H1 (cell line): ENCODE measurements around the gene C2CD4C. TPM values are rescaled to one million over a fixed set of nuclear protein-coding genes. Genes with fewer than 3 reads are reported as not detected.

Experiments
- CTCF ChIA-PET: fragments of 300-600 bp; sonication (Branson Sonifier 250); formaldehyde crosslinking; loops from one replicate; lab custom pipeline; 2021; ENCODE audit not compliant: partially characterized antibody; lab: Charles Lee
- POLR2A ChIA-PET: fragments of 300-600 bp; sonication (Branson Sonifier 250); formaldehyde crosslinking; loops from one replicate; lab custom pipeline; 2021; ENCODE audit warnings: inconsistent platforms; ENCODE audit not compliant: partially characterized antibody; lab: Charles Lee
- DNase-seq, 2 experiments: peaks; one replicate each; pipeline versions ENCODE4 v3.0.0 to v3.0.0-alpha.2; 2010 to 2022; ENCODE audit warnings: low spot score in 2 of 2, low read depth in 1 of 2, mixed read lengths in 1 of 2
- FAIRE-seq: peaks from 2 replicates; lab custom pipeline; 2011; peaks lifted over from hg19 to GRCh38; lab: Jason Lieb, UNC
- H2AFZ ChIP-seq: 2 replicates; pipeline ENCODE4 v1.8.1; 2012; ENCODE audit warnings: low read length, inconsistent platforms
- H2AK5ac ChIP-seq: 2 replicates; pipeline ENCODE4 v1.6.1; 2013; ENCODE audit warnings: low read depth, low read length
- H2BK120ac ChIP-seq: replicated peaks from 2 replicates; pipeline ENCODE3; 2013; ENCODE audit warnings: low read depth, low read length, inconsistent platforms
- H2BK12ac ChIP-seq: 2 replicates; pipeline ENCODE4 v1.6.1; 2013; ENCODE audit warnings: low read depth, low read length
- H2BK15ac ChIP-seq: 2 replicates; pipeline ENCODE4 v1.6.1; 2013; ENCODE audit warnings: low read length
- H2BK20ac ChIP-seq: 2 replicates; pipeline ENCODE4 v1.6.1; 2013; ENCODE audit warnings: low read length
- H2BK5ac ChIP-seq: 2 replicates; pipeline ENCODE4 v1.6.1; 2013; ENCODE audit warnings: low read depth, low read length
- H3K14ac ChIP-seq: 2 replicates; pipeline ENCODE4 v1.6.1; 2013; ENCODE audit warnings: inconsistent platforms; ENCODE audit not compliant: insufficient read length
- H3K18ac ChIP-seq: 2 replicates; pipeline ENCODE4 v1.6.1; 2013; ENCODE audit warnings: low read length; ENCODE audit errors: extremely low read depth
- H3K23ac ChIP-seq: 2 replicates; pipeline ENCODE4 v1.6.1; 2013; ENCODE audit warnings: inconsistent platforms; ENCODE audit not compliant: insufficient read length
- H3K23me2 ChIP-seq: 2 replicates; pipeline ENCODE4 v1.6.1; 2013; ENCODE audit warnings: low read depth, low read length
- H3K27ac ChIP-seq: 2 replicates; pipeline ENCODE4 v1.6.1; 2011; ENCODE audit warnings: low read depth, low read length, inconsistent platforms
- H3K27me3 ChIP-seq, 4 experiments: replicated peaks in 1 of 4; 1 replicate in 1 of 4; 2 replicates in 3 of 4; pipeline versions ENCODE4 v1.6.1 to v1.8.1; 2011 to 2013; ENCODE audit warnings: low read length in 3 of 4, mild to moderate bottlenecking in 3 of 4, inconsistent platforms in 2 of 4, mixed read lengths in 2 of 4, moderate library complexity in 1 of 4; ENCODE audit not compliant: control insufficient read depth in 3 of 4, insufficient read depth in 3 of 4; ENCODE audit errors: extremely low read depth in 1 of 4
- H3K36me3 ChIP-seq, 4 experiments: 2 replicates each; pipeline versions ENCODE4 v1.6.1 to v1.8.1; 2011 to 2013; ENCODE audit warnings: mild to moderate bottlenecking in 4 of 4, low read length in 3 of 4, moderate library complexity in 2 of 4, control low read depth in 1 of 4, inconsistent platforms in 1 of 4; ENCODE audit not compliant: insufficient read depth in 4 of 4, control insufficient read depth in 2 of 4
- H3K4ac ChIP-seq: replicated peaks from 2 replicates; pipeline ENCODE3; 2013; ENCODE audit warnings: low read length, low read depth, mixed read lengths, inconsistent platforms; ENCODE audit not compliant: insufficient read length
- H3K4me1 ChIP-seq, 4 experiments: replicated peaks in 1 of 4; 1 replicate in 1 of 4; 2 replicates in 3 of 4; pipeline versions ENCODE4 v1.6.1 to v1.8.1; 2011 to 2013; ENCODE audit warnings: low read length in 3 of 4, inconsistent platforms in 2 of 4, mixed read lengths in 1 of 4; ENCODE audit not compliant: insufficient read depth in 4 of 4, control insufficient read depth in 3 of 4
- H3K4me2 ChIP-seq, 2 experiments: 2 replicates each; pipeline versions ENCODE4 v1.6.1 to v1.8.1; 2011 to 2013; ENCODE audit warnings: low read depth in 2 of 2, low read length in 2 of 2, control low read depth in 1 of 2, inconsistent platforms in 1 of 2, mild to moderate bottlenecking in 1 of 2; ENCODE audit not compliant: insufficient read depth in 1 of 2
- H3K4me3 ChIP-seq, 4 experiments: fragments of 200-600, 300-600 bp in 1 of 4; sonication (generic), shearing (Covaris generic), sonication (Bioruptor Twin) in 1 of 4; 2 replicates each; pipeline versions ENCODE4 v1.5.1 to v1.8.1; 2011 to 2016; ENCODE audit warnings: low read length in 4 of 4, low read depth in 3 of 4, control low read depth in 2 of 4, inconsistent platforms in 2 of 4, mild to moderate bottlenecking in 2 of 4, mixed read lengths in 1 of 4, moderate library complexity in 1 of 4; ENCODE audit not compliant: insufficient read depth in 2 of 4; ENCODE audit errors: extremely low read depth in 1 of 4
- H3K56ac ChIP-seq: replicated peaks from 2 replicates; pipeline ENCODE3; 2013; ENCODE audit warnings: low read depth, mild to moderate bottlenecking, mixed read lengths, low read length, inconsistent platforms; ENCODE audit not compliant: insufficient read length
- H3K79me1 ChIP-seq: 2 replicates; pipeline ENCODE4 v1.6.1; 2013; ENCODE audit warnings: low read depth, low read length, control low read depth
- H3K79me2 ChIP-seq, 2 experiments: 2 replicates each; pipeline versions ENCODE4 v1.6.1 to v1.8.1; 2012 to 2013; ENCODE audit warnings: low read length in 2 of 2, mild to moderate bottlenecking in 2 of 2, inconsistent platforms in 1 of 2; ENCODE audit not compliant: insufficient read depth in 2 of 2, control insufficient read depth in 1 of 2
- H3K9ac ChIP-seq, 4 experiments: replicated peaks in 1 of 4; 1 replicate in 1 of 4; 2 replicates in 3 of 4; pipeline versions ENCODE4 v1.6.1 to v1.8.1; 2011 to 2013; ENCODE audit warnings: low read depth in 3 of 4, low read length in 3 of 4, control low read depth in 2 of 4, mild to moderate bottlenecking in 2 of 4, moderate library complexity in 2 of 4, inconsistent platforms in 1 of 4; ENCODE audit errors: extremely low read depth in 1 of 4
- H3K9me3 ChIP-seq, 2 experiments: 2 replicates each; pipeline versions ENCODE4 v1.6.1 to v1.8.1; 2012 to 2013; ENCODE audit warnings: mild to moderate bottlenecking in 2 of 2, moderate library complexity in 2 of 2, control low read depth in 1 of 2, inconsistent platforms in 1 of 2, low read depth in 1 of 2, low read length in 1 of 2, mixed read lengths in 1 of 2; ENCODE audit not compliant: insufficient read depth in 2 of 2
- H4K20me1 ChIP-seq, 2 experiments: replicated peaks in 1 of 2; 2 replicates each; pipeline versions ENCODE3 to v1.8.1; 2011 to 2013; ENCODE audit warnings: inconsistent platforms in 2 of 2, low read length in 2 of 2, mild to moderate bottlenecking in 1 of 2; ENCODE audit not compliant: insufficient read depth in 2 of 2, control insufficient read depth in 1 of 2
- H4K5ac ChIP-seq: 2 replicates; pipeline ENCODE4 v1.6.1; 2013; ENCODE audit warnings: low read length, low read depth, mixed read lengths, inconsistent platforms; ENCODE audit not compliant: insufficient read length
- H4K8ac ChIP-seq: 2 replicates; pipeline ENCODE4 v1.8.0; 2013; ENCODE audit warnings: mild to moderate bottlenecking, moderate library complexity, low read length, inconsistent platforms; ENCODE audit not compliant: insufficient read depth; ENCODE audit errors: extremely low read depth
- H4K91ac ChIP-seq: replicated peaks from 2 replicates; pipeline ENCODE3; 2013; ENCODE audit warnings: low read length, mixed read lengths, inconsistent platforms; ENCODE audit not compliant: insufficient read length
- ATF2 ChIP-seq: IDR thresholded peaks from 2 replicates; pipeline ENCODE4 v1.6.1; 2012; ENCODE audit warnings: low read length, inconsistent platforms
- CHD1 ChIP-seq: IDR thresholded peaks from 2 replicates; pipeline ENCODE4 v1.6.1; 2012; ENCODE audit warnings: low read depth, low read length, improper control_type of control experiment
- EZH2 ChIP-seq: fragments of 200-600 bp; sonication (generic); IDR thresholded peaks from 2 replicates; pipeline ENCODE4 v1.7.1; 2012; ENCODE audit warnings: low read depth, mild to moderate bottlenecking, moderate library complexity, low read length, inconsistent platforms; ENCODE audit not compliant: severe bottlenecking
- HDAC2 ChIP-seq, 2 experiments: fragments of 300-600 bp in 1 of 2; sonication (generic) in 1 of 2; IDR thresholded peaks; 2 replicates each; pipeline ENCODE4 v1.6.1; 2011 to 2012; ENCODE audit warnings: low read depth in 2 of 2, low read length in 2 of 2, mild to moderate bottlenecking in 2 of 2, moderate library complexity in 2 of 2, borderline replicate concordance in 1 of 2, inconsistent platforms in 1 of 2
- NRF1 ChIP-seq: IDR thresholded peaks from 2 replicates; pipeline ENCODE4 v1.6.1; 2011; ENCODE audit warnings: mild to moderate bottlenecking, low read depth, low read length, improper control_type of control experiment
- PHF8 ChIP-seq: fragments of 200-600 bp; sonication (generic); conservative IDR thresholded peaks from 2 replicates; pipeline ENCODE4 v1.7.1; 2012; ENCODE audit warnings: low read depth, mild to moderate bottlenecking, inconsistent platforms, low read length, moderate library complexity
- POU5F1 ChIP-seq: IDR thresholded peaks from 2 replicates; pipeline ENCODE4 v1.6.1; 2011; ENCODE audit warnings: low read depth, mild to moderate bottlenecking, low read length, moderate library complexity
- RXRA ChIP-seq: IDR thresholded peaks from 2 replicates; pipeline ENCODE4 v1.6.1; 2011; ENCODE audit warnings: low read depth, mild to moderate bottlenecking, low read length, moderate library complexity; ENCODE audit not compliant: insufficient read depth
- SAP30 ChIP-seq: fragments of 300-600 bp; sonication (generic); IDR thresholded peaks from 2 replicates; pipeline ENCODE4 v1.7.1; 2012; ENCODE audit warnings: low read length, moderate library complexity, mild to moderate bottlenecking, inconsistent platforms; ENCODE audit not compliant: insufficient read depth, insufficient replicate concordance
- SUZ12 ChIP-seq: fragments of 200-600 bp; sonication (generic); IDR thresholded peaks from 2 replicates; pipeline ENCODE4 v1.6.1; 2012; ENCODE audit warnings: mild to moderate bottlenecking, inconsistent platforms, low read length, moderate library complexity, mixed read lengths
- TEAD4 ChIP-seq: IDR thresholded peaks from 2 replicates; pipeline ENCODE4 v1.6.1; 2012; ENCODE audit warnings: low read depth, low read length, inconsistent platforms, mixed read lengths
- ZNF274 ChIP-seq: IDR thresholded peaks from 2 replicates; pipeline ENCODE4 v1.7.0; 2012; ENCODE audit warnings: low read length, borderline replicate concordance; ENCODE audit errors: extremely low read depth
- WGBS, 2 experiments: shearing (Covaris generic) in 1 of 2; methylation state at CpG; one replicate each; pipeline versions ENCODE4 v1.1.6 to v1.1.7; 2013 to 2015; ENCODE audit warnings: low lambda C conversion rate in 2 of 2, mixed read lengths in 2 of 2, inconsistent platforms in 1 of 2, low coverage in 1 of 2, missing lambda C conversion rate in 1 of 2; ENCODE audit not compliant: insufficient replicate concordance in 2 of 2, insufficient coverage in 1 of 2, insufficient read length in 1 of 2; ENCODE audit errors: extremely low coverage in 1 of 2, missing lambda C conversion rate in 1 of 2; 5-methylcytosine and 5-hydroxymethylcytosine counted together
- polyA plus RNA-seq, 7 experiments: library from polyadenylated mRNA; depleted of rRNA in 3 of 7; stranded (reverse) in 5 of 7; unstranded in 2 of 7; fragments of >200 nt in 5 of 7; fragments of 200-250 nt in 2 of 7; gene quantifications; 1 replicate in 5 of 7; 2 replicates in 1 of 7; 4 replicates in 1 of 7; pipeline versions ENCODE4 v1.2.1 to v1.2.3, GENCODE V29; 2011 to 2013; ENCODE audit warnings: missing spikeins in 2 of 7, mixed read lengths in 2 of 7
- total RNA-seq: library from RNA; stranded (reverse); fragmentation: NEBNext Ultra II Directional; extraction: Animal tissue kit (Norgen Biotek cat#: 25700); gene quantifications from 2 replicates; pipeline ENCODE4 v1.2.1, GENCODE V29; 2021

The C2CD4C gene
- total and polyA plus RNA-seq, 2 of the 8 experiments (the other 6 are each of a cell fraction or from before 2014, with no cell fraction given): 3.8 to 6.3 TPM

GRCh38 chr19:367561-367960 lies 41.4 kb downstream of the C2CD4C start:
- H3K23ac ChIP-seq: no peak overlapping the region
- H2BK15ac ChIP-seq: no peak overlapping the region
- no peak overlapping the region for H2BK20ac ChIP-seq
- no peak overlapping the region for H2BK120ac ChIP-seq
- FAIRE-seq (no peak), DNase-seq (no peak)
- no peaks in the 10 kb centered on the region for H3K79me1 ChIP-seq
- 94% methylated on average over 14 of the region's 14 CpGs; no CpG with 5 or more reads in 1 of the 2 experiments for WGBS, 2 experiments
- no peak overlapping the region for H3K9ac ChIP-seq
- ChIA-PET POLR2A (interaction anchor here (0.6 to 1.1 kb wide), 2 partner anchors 22 to 24 kb away, joined by 3 to 4 read pairs; no protein-coding TSS in a partner anchor), CTCF (interaction anchor here (1.0 to 4.6 kb wide), 2 partner anchors 17 to 20 kb away, joined by 3 to 25 read pairs; no protein-coding TSS in a partner anchor)
- no peak overlapping the region for H4K5ac ChIP-seq
- H3K23me2 ChIP-seq: no peaks in the 10 kb centered on the region
- no peaks in the 10 kb centered on the region for H3K4me1 ChIP-seq
- no peak overlapping the region for H3K18ac ChIP-seq
- no peaks in the 10 kb centered on the region; a peak in 1 of 4 replicates for H3K9me3 ChIP-seq
- no peak overlapping the region for H2BK5ac ChIP-seq
- H3K36me3 ChIP-seq: no peaks in the 10 kb centered on the region
- no peaks in the 10 kb centered on the region; a peak in 1 of 7 replicates for H3K27me3 ChIP-seq
- H3K27ac ChIP-seq: no peak overlapping the region
- H2BK12ac ChIP-seq: no peak overlapping the region
- H3K4me3 ChIP-seq: no peak overlapping the region
- H4K8ac ChIP-seq: no peak overlapping the region
- H2AFZ ChIP-seq: no peak overlapping the region
- no peak overlapping the region for H3K14ac ChIP-seq
- H3K4ac ChIP-seq: no peak overlapping the region
- H3K4me2 ChIP-seq: no peak overlapping the region
- no peak overlapping the region for H4K91ac ChIP-seq
- peaks cover 0 to 2% of the 10 kb centered on the region in 2 experiments for H4K20me1 ChIP-seq
- no peak overlapping the region for H2AK5ac ChIP-seq
- no peaks in the 10 kb centered on the region for H3K79me2 ChIP-seq
- H3K56ac ChIP-seq: no peak overlapping the region
- TF ChIP-seq HDAC2 (IDR thresholded peaks at IDR 0.05; ENCODE audit: borderline replicate concordance in 1 of 2, low read depth in 2 of 2, low read length in 2 of 2): no peak
- no peak for TF ChIP-seq NRF1
- no peak for TF ChIP-seq TEAD4
- no peak for TF ChIP-seq ATF2
- TF ChIP-seq POU5F1: no peak
- no peak for TF ChIP-seq RXRA
- no peak for TF ChIP-seq PHF8
- no peak for TF ChIP-seq CHD1
- TF ChIP-seq EZH2: no peak
- no peak for TF ChIP-seq SAP30
- no peak for TF ChIP-seq SUZ12
- no peak for TF ChIP-seq ZNF274
